ENCODE results near the gene SHOC2. TPM values are rescaled to one million over a fixed set of nuclear protein-coding genes. Genes with fewer than 3 reads are reported as not detected.

The SHOC2 gene
- 49.9 and 54.2 TPM in 2 replicates for total RNA-seq

DNA sequence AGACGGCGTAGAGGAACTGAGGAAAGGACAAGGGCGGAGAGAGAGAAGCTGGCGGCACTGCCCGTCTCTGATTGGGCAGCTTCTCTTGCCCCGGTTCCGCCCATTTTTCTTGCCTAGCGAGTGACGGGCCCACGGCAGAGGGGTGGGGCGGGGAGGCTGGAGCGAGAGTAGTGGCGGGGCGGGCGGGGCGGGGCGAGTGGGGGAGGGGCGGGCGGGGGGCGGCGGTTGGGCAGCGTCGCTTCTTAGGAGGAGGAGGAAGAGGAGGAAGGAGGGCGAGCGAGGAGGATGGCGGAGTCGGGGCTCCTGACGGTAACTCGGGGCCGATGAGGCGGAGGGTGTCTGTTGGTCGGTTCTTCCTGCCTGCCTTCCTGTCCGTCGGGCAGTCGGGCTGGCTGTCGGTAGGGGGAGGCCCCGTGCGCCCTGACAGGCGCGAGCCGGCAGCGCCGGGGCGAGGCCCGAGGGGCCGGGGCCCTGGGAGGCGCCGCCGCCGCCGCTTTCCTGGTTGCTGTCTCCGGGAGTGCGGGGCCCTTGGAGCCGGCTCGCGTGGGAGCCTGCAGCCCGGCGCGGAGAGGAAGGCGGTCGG, at the start of gene SHOC2:
Gene SHOC2 (plus strand): TSS at position 256 of the 583 bp plus-strand sequence. CDS start 44,755 bp downstream, outside the sequence.
- intact Hi-C loops (cut with micrococcal nuclease) = loop anchor here (1.0 to 5.0 kb wide), 18 partner anchors 48 to 1455 kb away; partner anchors contain the start of genes ACSL5, ADD3, DUSP5 and GPAM

DNA sequence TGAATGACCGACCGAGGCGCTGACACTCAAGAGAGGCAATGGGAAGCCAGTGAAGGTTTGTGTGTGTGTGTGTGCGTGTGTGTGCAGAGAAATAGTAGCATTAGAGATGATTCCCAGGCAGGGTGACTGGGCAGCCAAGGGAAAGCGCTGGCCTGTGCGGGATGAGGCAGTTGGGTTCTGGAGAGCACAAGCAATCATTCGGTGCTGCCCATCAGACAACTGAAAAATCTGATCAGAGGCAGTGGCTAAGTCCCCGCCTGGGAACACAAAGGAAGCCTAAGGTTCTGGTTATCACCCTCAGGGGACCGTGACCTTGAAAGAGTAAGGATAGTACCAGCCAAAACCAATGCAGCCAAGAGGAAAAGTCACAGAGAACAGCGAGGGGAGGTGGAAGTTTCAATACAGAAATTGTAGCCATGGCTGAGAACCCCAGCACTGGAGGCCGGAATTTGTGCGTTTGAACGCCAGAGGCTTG, 48.5 kb upstream of the SHOC2 start:
- intact Hi-C loops (cut with micrococcal nuclease) = loop anchor here (1.0 to 5.0 kb wide), 11 partner anchors 28 to 948 kb away; partner anchors contain the start of genes BBIP1, SHOC2, SMC3 and XPNPEP1

DNA sequence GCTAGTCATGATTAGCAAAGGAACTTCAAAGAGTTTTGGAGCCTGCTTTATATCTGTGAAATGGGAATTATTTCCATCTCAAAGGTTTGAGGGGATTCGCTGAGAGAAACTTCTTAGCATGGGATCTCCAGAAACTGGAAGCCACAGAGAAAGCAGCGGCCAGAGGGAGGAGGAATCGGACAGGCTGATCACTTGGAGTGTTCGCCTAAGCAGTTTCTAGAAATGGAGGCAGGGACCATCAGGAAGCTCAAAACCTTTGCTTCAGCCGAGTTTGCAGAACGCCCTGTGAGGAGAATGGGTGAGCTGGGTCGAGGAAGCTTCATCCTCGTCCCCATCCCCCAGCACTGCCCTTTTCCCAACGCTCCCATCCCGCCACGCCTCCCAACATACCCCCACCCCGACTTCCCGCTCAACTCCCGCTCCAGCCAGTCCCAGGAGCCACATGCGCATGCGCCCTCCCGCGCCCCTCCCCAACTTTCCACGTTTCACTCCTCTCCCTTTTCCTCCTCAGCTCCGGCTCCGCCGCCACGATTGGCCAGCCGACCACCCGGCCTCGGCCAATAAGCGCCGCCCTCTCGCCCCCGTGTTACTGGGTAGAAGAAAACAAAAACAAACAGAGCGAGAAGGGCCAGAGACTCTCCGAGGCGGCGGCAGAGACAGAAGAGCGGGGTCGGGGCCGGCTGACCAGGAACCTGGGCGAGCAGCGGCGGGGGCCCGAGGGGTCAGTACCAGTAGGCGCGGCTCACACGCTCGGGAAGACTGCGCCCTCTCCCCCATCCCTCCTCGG, 47.9 kb upstream of the SHOC2 start, which contains the start of gene PDCD4:
Gene PDCD4 (plus strand): TSS at position 631 of the 787 bp plus-strand sequence. CDS start 4,100 bp downstream, outside the sequence.
- intact Hi-C loops (cut with micrococcal nuclease) = loop anchor here (1.0 to 5.0 kb wide), 16 partner anchors 7 to 948 kb away; partner anchors contain the start of genes BBIP1, SHOC2, SMC3 and SMNDC1

DNA sequence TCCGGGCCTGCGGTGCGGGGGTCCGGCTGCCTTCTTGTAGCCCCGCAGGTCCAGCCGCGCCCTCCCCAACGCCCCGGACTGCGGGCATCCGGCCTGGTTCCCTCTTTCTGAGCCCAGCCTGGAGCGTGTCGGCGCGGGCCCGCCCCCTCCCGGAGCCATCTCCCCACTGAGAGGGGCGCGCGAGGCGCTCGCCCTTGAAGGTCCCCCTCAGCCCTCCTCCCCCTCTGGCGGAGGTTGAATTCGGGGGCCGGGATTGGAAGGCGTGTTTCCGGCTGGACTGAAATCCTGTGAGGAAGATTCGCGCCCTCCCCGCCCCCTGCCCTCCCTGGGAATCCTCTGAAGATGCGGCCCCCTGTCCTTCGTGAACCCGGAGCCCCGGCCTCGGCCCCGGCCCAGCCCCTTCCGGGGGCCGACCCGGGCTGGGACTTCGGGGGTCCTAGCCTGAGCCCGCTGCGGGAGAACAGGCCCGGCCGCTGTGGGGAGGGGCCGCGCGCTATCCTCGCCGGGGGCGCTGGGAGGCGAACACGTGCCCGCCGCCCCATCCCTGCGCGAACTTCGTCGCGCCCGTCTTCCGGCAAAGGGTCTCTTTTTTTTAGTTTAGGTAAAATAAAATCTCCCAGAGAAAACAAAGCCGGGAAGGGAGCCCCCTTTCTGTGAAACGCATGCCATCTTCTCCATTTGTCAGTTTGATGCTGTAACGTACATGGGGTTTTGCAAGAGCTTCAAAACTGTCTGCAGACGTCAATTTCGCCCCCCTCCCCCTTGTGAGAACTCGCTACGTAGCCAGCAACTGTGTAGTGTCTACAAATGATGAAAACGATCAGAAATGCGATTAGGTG, 47.0 kb upstream of the SHOC2 start:
- intact Hi-C loops (cut with micrococcal nuclease) = loop anchor here (1.0 to 5.0 kb wide), 12 partner anchors 8 to 805 kb away; partner anchors contain the start of genes SMC3 and SMNDC1

DNA sequence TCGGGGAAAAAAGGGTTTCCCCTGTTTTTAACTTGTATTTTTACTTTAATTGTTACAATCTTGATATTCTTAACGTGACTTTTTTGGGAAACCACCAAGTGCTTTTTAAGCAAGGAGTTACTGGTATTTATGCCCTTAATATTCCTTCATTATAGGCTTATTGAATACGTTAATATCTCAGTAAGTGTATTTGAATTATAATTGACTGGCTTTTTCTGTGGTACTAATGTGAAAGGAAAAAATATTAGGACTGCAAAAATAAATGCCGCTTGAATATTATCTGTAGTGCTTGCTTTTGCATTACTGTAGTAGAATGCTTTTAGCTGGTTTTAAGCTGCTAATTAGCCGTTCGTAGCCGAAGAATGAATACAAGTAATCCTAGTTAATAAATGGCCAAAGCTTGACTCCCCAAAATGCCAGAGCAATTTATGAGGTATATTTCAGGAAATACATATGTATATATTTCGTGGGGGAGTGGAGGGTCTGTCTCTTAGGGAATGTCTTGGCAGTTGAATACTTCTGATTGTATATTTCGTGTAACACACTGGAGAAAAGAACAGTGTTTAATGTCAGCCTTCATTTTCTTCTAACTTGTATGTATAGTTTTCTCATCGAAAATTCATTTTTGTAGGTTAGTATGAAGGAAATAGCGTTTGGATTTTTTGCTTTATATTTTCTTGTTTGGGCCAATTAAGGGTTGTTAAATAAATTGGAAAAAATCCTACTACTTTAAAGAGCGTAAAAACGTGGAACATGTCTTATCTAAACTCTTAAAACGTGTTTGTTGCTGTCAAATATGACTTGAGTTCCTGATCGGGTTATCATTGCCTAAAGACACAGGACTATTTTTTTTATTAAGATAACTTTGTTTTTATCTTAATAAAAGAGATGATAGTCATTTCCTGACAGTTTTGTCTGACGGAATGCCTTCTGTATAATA, 46.1 kb upstream of the SHOC2 start:
- intact Hi-C loops (cut with micrococcal nuclease) = loop anchor here (1.0 to 5.0 kb wide), 13 partner anchors 9 to 806 kb away; partner anchors contain the start of genes SMC3 and SMNDC1

DNA sequence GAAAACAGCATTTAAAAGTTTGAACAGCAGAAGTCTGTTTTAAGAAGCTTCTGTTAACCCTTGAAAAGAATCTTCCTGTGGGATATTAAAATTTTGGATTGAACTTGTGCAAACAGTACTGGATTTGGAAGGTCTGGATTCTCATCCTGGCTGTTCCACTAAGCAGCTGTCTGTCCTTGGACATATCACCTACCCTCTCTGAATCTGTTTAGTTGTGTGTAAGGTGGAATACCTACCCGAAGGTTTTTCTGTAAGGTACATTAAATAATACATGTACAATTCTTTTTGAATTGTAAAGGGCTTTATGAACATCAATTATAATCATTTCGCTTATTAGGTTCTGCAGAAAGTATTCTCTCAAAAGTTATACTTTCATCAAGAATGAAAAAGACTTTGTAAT, 45.5 kb upstream of the SHOC2 start:
- intact Hi-C loops (cut with micrococcal nuclease) = loop anchor here (1.0 to 5.0 kb wide), 10 partner anchors 9 to 807 kb away; partner anchors contain the start of genes SMC3 and SMNDC1

DNA sequence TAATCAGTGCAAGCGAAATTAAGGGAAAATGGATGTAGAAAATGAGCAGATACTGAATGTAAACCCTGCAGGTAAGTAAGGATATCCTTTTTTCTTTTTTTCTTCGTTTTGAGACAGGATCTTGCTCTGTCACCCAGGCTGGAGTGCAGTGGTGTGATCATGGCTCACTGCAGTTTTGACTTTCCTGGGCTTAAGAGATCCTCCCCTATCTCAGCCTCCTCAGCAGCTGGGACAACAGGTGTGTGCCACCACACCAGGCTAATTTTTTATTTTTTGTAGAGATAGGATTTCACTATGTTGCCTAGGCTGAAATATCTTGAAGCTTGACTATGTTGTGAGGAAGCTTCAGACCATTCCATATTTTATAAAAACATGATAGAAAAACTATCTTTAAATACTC, 43.4 kb upstream of the SHOC2 start:
- intact Hi-C loops (cut with micrococcal nuclease) = no loop called here

DNA sequence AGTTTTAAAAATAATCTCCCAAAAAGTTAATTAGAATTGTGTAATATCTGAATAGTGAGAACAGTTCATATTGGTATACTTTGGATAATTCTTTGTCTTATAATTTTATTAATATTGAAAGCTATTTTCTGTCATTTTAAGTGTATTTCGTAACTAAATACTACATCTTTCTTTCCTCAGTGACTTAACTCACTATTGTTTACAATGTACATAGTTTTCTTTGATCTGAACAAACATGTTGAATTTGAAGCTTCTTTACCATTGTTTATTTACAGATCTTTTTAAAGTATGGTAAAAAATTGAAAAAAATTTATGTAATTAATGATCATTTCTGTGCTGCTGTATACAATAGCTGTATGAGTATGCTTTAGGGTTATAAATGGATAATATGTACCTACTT, 42.6 kb upstream of the SHOC2 start:
- intact Hi-C loops (cut with micrococcal nuclease) = no loop called here

DNA sequence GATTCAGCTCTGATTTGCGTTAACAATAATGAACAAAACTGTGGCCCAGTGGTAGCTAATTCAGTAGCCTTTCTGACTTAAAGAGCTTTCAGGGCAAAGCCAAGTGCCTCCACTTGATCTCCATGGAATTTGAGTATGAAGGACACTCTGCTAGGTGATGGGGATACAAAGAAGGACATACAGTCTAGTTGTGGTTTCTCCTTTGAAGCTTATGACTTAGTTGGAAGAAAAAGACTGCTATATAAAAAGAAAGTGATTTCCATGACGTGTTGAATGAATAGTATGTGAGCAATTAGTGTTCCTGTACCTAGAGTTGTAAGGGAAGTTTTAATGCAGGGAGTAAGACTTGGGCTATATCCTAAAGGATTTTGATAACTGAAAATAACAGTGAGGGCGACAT, 39.4 kb upstream of the SHOC2 start:
- intact Hi-C loops (cut with micrococcal nuclease) = no loop called here

DNA sequence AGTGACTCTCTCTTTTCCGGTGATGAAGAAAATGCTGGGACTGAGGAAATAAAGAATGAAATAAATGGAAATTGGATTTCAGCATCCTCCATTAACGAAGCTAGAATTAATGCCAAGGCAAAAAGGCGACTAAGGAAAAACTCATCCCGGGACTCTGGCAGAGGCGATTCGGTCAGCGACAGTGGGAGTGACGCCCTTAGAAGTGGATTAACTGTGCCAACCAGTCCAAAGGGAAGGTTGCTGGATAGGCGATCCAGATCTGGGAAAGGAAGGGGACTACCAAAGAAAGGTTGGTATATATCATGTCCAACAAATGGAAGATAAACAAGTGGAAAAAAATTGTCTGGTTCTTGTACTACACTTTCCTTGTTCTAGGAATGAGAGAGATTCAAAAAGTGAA, 38.2 kb upstream of the SHOC2 start:
- intact Hi-C loops (cut with micrococcal nuclease) = no loop called here

DNA sequence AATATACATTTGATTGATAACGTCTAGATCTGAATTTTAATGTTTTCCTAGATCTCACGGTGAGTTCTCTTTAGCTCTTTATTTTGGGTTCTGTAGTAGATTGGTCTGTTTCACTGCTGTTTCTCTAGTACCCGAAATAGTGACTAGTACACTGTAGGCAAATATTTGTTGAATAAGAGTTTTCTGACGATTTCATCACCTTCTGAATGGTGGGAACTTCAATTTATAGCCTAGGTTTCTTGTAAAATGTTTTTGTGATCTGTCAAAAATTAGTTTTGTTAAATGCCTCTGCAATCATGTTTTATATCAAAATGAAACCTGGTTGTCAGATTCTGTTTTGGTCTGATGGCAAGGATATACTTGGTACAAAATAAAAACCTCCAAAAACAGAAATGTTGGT, 37.5 kb upstream of the SHOC2 start:
- intact Hi-C loops (cut with micrococcal nuclease) = no loop called here

DNA sequence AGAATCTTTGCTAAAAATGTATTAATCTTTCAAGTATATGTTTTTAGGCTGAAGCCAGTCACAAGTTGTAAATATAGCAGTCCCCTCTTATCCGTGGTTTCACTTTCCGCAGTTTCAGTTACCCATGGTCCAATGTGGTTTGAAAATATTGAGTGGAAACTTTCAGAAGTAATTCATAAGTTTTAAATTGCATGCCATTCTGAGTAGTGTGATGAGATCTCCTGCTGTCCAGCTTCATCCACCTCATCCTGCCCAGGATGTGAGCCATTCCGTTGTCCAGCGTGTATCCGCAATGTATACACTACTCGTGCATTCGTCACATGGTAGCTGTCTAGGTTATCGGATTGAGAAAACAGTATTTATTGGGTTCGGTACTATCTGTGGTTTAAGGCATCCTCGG, 35.5 kb upstream of the SHOC2 start:
- intact Hi-C loops (cut with micrococcal nuclease) = loop anchor here (1.0 kb wide), 3 partner anchors 9 to 20 kb away; no protein-coding TSS in a partner anchor

DNA sequence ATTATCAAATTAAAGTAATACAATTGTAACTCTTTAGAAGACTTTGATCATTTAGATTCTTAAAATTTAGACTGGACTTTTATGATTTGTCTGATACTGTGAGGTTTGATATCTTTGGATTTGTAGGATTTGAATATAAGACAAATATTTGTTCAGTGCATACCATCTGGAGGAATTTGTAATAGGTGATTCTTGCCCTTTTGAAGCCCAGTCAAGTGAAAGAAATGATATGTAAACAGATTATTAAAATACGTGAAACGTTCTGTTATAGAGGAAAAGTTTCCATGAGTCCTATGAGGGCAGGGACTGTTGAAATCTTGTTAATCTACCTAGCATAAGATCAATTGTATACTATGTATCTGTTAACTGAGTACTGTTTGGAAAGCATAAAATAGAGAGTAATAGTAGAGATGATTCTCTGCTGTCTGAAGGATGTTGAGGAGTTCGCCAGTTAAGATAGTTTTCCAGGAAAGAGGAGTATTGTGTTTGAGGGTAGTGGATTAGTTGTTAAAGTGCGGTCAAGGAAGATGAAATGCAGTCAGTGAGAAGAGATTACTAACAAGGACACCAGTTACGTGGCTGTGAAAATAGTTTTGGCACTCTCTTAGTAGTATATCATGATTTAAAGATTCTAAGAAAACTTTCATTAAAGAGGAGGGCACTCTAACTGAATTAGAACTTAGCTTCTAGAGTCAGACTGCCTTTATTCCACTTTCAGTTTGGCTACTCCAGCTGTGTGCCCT, 33.3 kb upstream of the SHOC2 start:
- intact Hi-C loops (cut with micrococcal nuclease) = no loop called here

DNA sequence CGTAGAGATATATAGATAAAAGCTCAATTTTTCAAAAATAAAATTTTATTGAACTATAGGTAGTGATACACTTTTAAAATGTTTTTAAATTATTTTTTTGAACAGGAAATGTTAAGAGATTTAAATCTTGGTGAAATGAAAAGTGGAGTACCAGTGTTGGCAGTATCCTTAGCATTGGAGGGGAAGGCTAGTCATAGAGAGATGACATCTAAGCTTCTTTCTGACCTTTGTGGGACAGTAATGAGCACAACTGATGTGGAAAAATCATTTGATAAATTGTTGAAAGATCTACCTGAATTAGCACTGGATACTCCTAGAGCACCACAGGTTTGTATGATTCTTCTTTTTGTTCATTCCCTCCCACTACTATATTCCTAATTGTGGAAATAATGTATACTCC, 31.8 kb upstream of the SHOC2 start:
- intact Hi-C loops (cut with micrococcal nuclease) = no loop called here

DNA sequence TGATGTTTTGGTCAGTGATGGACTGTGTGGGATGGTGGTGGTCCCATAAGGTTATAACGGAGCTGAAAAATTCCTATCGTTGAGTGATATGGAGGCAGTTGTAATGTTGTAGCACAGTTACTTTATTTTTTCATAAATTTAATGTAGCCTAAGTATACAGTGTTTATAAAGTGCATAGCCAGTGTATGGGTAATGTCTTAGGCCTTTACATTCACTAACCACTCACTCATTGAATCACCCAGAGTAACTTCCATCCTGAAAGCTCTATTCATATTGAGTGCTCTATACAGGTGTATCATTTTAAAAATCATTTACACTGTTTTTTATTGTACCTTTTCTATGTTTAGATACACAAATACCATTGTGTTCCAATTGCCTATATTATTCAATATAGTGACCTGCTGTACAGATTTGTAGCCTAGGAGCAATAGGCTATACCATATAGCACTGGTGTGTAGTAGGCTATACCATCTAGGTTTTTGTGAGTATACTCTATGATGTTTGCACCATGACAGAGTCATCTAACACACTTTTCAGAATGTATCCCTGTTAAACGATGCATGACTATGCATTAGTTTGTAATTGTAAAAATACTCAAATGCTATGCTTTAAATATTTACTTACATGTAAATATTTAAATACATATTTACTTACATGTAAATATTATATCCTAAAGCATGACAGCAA, 26.7 kb upstream of the SHOC2 start:
- intact Hi-C loops (cut with micrococcal nuclease) = loop anchor here (1.0 to 5.0 kb wide), 10 partner anchors 9 to 706 kb away; no protein-coding TSS in a partner anchor

DNA sequence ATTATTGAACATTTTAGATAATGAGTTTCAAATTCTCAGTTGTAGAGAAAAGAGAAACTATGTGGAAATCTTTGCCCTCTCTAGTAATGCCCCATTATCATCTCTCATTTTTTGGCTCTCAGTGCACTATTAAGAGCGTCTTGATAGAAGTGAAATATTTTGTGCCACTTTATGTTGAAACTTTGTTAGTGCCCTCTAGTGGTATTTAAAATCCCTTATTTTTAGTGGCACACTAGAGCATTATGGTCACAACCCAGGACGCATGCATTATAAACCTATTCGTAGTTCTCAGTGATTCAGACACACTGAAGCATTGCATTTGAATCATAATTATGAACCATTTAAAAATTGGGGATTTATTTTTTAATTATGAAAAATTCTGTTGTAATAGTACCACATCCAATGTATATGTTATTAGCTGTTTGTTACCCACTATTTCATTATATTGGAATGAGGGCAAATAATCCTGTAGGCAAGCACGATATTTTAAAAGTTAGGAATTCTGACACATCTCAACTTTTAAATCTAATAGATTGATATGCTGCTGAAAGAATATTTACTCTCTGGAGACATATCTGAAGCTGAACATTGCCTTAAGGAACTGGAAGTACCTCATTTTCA, 25.7 kb upstream of the SHOC2 start:
- intact Hi-C loops (cut with micrococcal nuclease) = loop anchor here (1.0 to 5.0 kb wide), 10 partner anchors 10 to 705 kb away; no protein-coding TSS in a partner anchor

DNA sequence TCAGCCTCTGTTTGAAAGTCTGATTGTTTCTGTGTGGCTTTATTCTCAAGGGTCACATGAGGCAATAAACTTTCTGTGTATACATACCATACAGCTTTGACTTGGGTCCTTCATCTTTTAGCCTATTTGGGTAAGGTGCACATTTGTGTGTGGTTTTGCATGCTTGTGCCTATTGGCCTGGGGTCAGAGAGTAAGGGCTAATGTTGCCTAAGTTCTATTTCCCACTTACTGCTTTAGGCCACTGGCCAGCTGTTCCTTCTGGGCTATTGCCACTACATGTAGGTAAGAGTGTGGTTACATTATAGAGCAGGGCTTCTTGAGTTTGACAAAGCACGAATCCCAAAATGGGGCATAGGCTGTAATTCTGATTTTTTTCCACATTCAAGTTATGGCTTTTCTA, 22.2 kb upstream of the SHOC2 start:
- intact Hi-C loops (cut with micrococcal nuclease) = no loop called here

DNA sequence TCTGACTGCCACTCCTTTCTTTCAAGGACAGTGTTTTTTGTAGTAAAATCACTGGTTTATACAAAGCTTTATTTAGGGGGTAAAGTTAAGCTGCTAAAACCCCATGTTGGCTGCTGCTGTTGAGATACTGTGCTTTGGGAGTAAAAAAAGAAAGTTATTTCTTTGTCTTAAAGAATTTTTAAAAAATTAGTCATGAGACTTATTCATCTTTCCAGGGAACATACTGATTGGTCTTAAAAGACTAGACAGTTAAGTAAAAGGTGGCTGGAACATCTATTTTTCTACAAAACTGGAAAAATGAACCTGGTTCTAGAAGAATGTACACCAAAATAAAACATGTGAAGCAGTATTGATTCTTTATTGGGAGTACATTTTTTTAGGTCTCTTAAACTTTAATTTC, 21.0 kb upstream of the SHOC2 start:
- intact Hi-C loops (cut with micrococcal nuclease) = no loop called here

Data from T-helper 1 cell treated with Interleukin-12 subunit alpha and Interleukin-12 subunit beta and Interleukin-4 antibody, amounts not matched to agents 30 ng/mL and 1 ng/mL, for 36 hours (primary cell).